HG03196 (cell line): ENCODE measurements around the gene ABCA5.
"Not testable (repeated sequence)": the region's sequence is repeated elsewhere in the genome, so short reads cannot be mapped to it uniquely, and the experiment has no call there.

Experiments used
- ATAC-seq: cut with Tn5 transposase; IDR thresholded peaks from one replicate; pipeline ENCODE4 v1.9.1; 2021; ENCODE audit not compliant: unreplicated experiment

The ABCA5 gene

GRCh38 chr17:69333561-69333960 lies 6.6 kb upstream of the ABCA5 start:
- no peak for ATAC-seq

GRCh38 chr17:69331756-69332155 lies 4.8 kb upstream of the ABCA5 start:
- ATAC-seq: no peak

- ATAC-seq: no peak
These were observed 415 bp downstream of the ABCA5 start for GRCh38 chr17:69326377-69327059.

- ATAC-seq: no peak
These were observed 1.2 kb downstream of the ABCA5 start for GRCh38 chr17:69325518-69326376.

- no peak for ATAC-seq
These were observed 3.1 kb downstream of the ABCA5 start for GRCh38 chr17:69323806-69324205.

GRCh38 chr17:69320908-69321238 lies 6.1 kb downstream of the ABCA5 start:
- ATAC-seq: no peak

GRCh38 chr17:69320210-69320907 lies 6.6 kb downstream of the ABCA5 start:
- ATAC-seq: no peak

- ATAC-seq: no peak
These were observed 9.3 kb downstream of the ABCA5 start for GRCh38 chr17:69317625-69318024.

GRCh38 chr17:69314246-69315065 lies 12.5 kb downstream of the ABCA5 start:
- ATAC-seq: no peak

GRCh38 chr17:69305177-69305576 lies 21.8 kb downstream of the ABCA5 start:
- ATAC-seq: no peak

- no peak for ATAC-seq
These were observed 24.3 kb downstream of the ABCA5 start for GRCh38 chr17:69302682-69303081.

- ATAC-seq: no peak
These were observed 26.7 kb downstream of the ABCA5 start for GRCh38 chr17:69300222-69300621.

- not testable (repeated sequence) for ATAC-seq
These were observed 28.7 kb downstream of the ABCA5 start for GRCh38 chr17:69298120-69298722.

- no peak for ATAC-seq
These were observed 39.8 kb downstream of the ABCA5 start for GRCh38 chr17:69287168-69287567.

GRCh38 chr17:69286257-69286656 lies 40.7 kb downstream of the ABCA5 start:
- no peak for ATAC-seq

- no peak for ATAC-seq
These were observed 42.3 kb downstream of the ABCA5 start for GRCh38 chr17:69284646-69285045.

- ATAC-seq: no peak
These were observed 44.9 kb downstream of the ABCA5 start for GRCh38 chr17:69282002-69282401.

GRCh38 chr17:69276279-69276678 lies 50.7 kb downstream of the ABCA5 start:
- not testable (repeated sequence) for ATAC-seq

GRCh38 chr17:69275751-69276150 lies 51.2 kb downstream of the ABCA5 start:
- ATAC-seq: no peak

GRCh38 chr17:69271023-69271422 lies 55.9 kb downstream of the ABCA5 start:
- no peak for ATAC-seq
